H54 (cell line): Measurements from ENCODE around the gene MADD.

ENCODE experiments used
- DNase-seq: peaks from one replicate; pipeline ENCODE4 v3.0.0; 2011; ENCODE audit warnings: low spot score, mixed read lengths; ENCODE audit not compliant: insufficient read length
- FAIRE-seq: peaks from 3 replicates; lab custom pipeline; 2011; peaks lifted over from hg19 to GRCh38; lab: Jason Lieb, UNC
- POLR2A ChIP-seq: IDR thresholded peaks from 2 replicates; pipeline ENCODE4 v1.6.1; 2011; ENCODE audit warnings: low read depth, mild to moderate bottlenecking, low read length

Gene MADD

DNA sequence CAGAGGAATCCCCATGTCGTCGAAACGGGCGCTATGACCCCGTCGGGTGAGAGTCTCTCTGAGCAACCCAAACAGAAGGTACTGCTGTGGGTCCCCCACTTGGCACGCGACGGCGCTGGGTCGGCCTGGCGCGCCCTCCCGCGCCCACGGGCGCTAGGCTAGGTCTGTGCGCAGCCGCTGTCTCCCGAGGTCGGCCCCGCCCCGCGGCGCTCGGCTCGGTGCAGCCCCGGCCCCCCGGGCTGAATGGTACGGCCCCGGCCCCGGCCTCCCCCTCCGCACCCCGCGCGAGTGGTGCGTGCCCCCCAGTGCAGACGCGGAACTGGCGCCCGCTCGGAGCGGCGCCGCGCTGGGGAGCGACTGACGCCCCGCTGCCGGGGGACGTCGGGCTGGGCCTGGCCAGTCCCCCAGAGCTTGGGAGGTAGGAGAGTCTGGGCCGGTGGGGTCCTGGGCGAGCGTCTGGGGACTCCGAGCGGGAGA is at the start of gene MADD:
Gene MADD, plus strand, starts transcription at position 305 of the 477 bp plus-strand sequence.
- peak; percentile 78 for TF ChIP-seq POLR2A
- FAIRE-seq, result no peak
- peak; percentile 97 for DNase-seq

- FAIRE-seq, result no peak
- no peak for DNase-seq
- TF ChIP-seq POLR2A, result no peak
These were observed 49.5 kb upstream of the MADD start for GRCh38 chr11:47220401-47220821.

- TF ChIP-seq POLR2A, result no peak
- DNase-seq (no peak), FAIRE-seq (no peak)
These were observed 47.2 kb upstream of the MADD start for GRCh38 chr11:47222696-47223095.

GRCh38 chr11:47225552-47226400 is 44.2 kb upstream of the MADD start:
- no peak for FAIRE-seq
- no peak for DNase-seq
- no peak for TF ChIP-seq POLR2A

- TF ChIP-seq POLR2A, result no peak
- no peak for DNase-seq
- FAIRE-seq, result no peak
These were observed 40.8 kb upstream of the MADD start for GRCh38 chr11:47229161-47229560.

GRCh38 chr11:47233051-47233450 is 36.9 kb upstream of the MADD start:
- TF ChIP-seq POLR2A, result no peak
- FAIRE-seq, result no peak
- DNase-seq, result no peak

DNA sequence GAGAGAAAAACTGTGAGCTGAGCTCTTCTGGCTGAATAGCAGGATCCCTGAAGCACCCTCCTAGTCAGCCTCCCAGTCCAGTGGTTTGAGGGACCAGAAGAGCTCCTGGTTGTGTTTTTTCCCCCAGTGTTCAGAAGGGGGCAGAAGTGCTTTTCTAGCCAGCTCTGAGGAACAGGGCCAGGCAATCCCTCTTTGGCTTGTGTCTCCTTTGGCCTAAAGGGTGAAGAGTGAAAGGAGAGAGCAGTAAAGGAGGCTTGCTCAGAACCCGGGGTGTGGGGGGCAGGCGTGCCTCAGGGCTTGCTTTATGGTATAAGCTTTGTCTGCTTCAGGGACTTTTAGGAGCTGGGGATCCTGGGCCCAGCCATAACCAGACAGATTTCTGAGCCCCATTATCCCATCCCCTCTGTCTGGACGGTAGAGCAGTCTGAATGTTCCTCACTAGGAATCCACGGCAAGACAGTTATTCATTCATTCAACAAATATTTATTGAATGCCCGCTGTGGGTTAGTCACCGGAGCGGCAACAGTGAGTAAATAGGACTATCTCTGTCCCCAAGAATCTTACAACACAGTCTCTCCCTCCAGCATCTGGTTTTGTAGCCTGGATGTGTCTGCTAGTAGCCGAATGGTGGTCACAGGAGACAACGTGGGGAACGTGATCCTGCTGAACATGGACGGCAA is 35.8 kb upstream of the MADD start:
- DNase-seq (peak; percentile 61), FAIRE-seq (no peak)
- TF ChIP-seq POLR2A, result no peak

- DNase-seq (no peak), FAIRE-seq (no peak)
- TF ChIP-seq POLR2A, result 0 out of 2 replicates have a peak, but pooled peaks have one; percentile 7
These were observed 35.2 kb upstream of the MADD start for GRCh38 chr11:47234669-47235100.

DNA sequence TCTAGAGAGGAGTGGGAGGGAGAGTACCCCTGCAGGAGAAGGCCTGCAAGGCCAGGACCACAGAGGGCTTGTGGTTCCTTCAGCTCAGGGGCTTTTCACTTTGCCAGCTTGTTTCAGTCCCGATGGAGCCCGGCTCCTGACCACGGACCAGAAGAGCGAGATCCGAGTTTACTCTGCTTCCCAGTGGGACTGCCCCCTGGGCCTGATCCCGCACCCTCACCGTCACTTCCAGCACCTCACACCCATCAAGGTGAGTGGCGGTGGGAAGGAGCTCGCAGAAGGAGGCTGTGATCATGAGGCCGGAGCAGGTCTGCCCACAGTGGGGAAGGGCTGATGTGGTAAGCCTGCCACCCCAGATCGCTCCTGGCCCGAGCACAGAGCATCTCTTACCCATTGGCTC is 34.8 kb upstream of the MADD start:
- TF ChIP-seq POLR2A, result no peak
- FAIRE-seq (no peak), DNase-seq (no peak)

DNA sequence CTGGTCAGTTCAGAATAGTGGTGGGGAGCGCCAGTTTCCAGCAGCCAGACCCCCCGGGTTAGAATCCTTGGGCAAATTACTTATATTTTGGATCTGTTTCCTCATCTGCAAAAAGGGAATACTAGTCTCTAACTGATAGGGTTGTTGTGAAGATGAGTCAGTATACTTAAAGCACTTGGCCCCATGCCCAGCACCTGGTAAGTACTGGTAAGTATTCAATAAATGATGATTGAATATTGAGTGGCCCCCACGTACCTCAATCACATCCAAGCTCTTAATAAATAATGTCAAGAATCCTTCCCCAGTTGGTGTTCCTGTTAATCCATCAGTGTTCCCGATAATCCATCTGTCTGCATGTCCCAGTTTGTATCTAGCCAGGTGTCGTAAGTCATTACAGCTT is 33.5 kb upstream of the MADD start:
- no peak for DNase-seq

DNA sequence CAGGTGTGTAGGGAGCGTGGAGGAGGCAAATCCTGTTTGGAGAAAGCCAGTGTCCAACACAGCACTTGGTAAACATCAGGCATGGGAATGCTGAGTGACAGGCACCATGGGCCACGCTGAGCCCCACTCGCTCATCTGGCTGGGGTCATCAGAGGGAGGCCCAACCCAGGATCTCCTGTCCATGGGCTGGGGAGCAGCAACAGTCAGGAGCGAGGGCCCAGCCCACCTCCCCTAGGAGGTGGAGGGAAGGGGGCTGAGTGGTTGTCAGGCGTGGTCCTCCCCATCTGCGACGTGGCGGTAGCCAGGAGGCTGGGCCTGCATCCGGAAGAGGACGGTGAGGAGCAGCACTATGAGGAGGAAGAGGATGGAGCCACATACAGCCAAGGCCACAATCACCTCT is 30.1 kb upstream of the MADD start:
- no peak for DNase-seq
- FAIRE-seq, result no peak
- no peak for TF ChIP-seq POLR2A

More for the DNA sequence above, 33.5 kb upstream of the MADD start:
- no peak for TF ChIP-seq POLR2A
- no peak for FAIRE-seq

DNA sequence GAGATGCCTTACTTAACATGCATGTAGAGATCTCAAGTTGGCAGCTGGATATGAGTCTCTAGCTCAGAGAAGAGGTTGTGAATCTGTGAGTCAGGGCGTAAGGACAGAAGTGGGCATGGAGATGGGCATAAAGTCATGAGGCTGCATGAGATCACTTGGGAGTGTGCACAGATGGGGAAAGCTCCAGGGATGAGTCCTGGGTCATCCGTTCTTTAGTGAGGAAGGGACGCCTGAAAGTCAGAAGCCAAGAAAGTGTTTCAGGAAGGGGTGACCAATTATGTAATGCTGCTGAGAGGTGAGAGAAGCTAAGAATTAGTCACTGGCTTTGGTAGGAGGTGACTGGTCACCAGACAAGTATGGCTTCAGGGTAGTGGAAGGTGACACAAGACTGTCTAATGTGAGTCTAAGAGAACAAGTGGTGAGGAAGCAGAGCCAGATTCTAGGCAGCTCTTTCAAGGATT is 28.1 kb upstream of the MADD start:
- DNase-seq (no peak), FAIRE-seq (no peak)

GRCh38 chr11:47242596-47243192 is 27.2 kb upstream of the MADD start:
- DNase-seq, result no peak
- no peak for TF ChIP-seq POLR2A
- FAIRE-seq, result no peak

More for the DNA sequence above, 28.1 kb upstream of the MADD start:
- no peak for TF ChIP-seq POLR2A

DNA sequence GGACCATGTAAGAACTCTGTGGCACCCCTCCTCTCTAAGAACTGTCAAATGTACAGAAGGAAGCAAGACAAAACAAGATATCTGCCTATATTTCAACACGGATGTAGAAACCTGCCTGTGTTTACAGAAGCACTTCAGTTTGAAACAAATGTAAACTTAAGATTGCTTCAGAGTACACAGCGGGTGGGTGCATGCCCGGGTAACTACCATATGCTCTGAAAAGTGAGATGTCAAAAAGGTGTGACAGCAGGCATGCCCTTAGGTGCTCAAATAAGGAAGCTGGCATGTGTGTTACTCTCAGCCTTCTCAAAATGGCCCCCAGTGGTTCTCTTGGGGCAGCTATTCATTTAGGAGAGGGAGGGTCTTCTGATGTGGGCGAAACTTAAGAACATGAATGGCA is 26.5 kb upstream of the MADD start:
- no peak for FAIRE-seq
- no peak for TF ChIP-seq POLR2A
- no peak for DNase-seq
